ENCODE data around the gene EFHC1.

The EFHC1 gene

DNA sequence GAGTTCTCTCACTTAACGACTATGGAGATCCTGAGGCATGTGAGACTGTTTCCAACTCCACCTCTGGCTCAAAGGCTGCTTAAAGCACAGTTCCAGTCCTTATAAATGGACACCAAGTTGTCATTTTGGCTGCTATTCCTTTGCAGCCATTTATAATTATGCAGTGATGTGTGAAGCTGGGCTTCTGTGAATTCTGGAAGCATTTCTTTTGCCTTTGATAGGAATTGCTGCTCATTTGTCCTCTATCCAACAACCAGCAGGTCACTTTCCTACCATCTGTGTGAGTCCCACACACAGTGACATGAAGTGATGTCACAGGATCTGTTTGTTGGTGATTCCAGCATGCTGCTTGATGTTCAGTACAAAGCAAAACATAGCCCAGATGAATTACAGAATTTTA lies 28.5 kb upstream of the EFHC1 start:
- no peak for DNase-seq
- in situ Hi-C loops (cut with HindIII; ENCODE audit: low pct_ligation_motif_present, low pct_unique_long_range_greater_than_20kb, low sequenced_read_pairs), result loop anchor here (25.0 kb wide), 1 partner anchor 104 kb away; the partner anchor contains the start of gene MCM3

DNA sequence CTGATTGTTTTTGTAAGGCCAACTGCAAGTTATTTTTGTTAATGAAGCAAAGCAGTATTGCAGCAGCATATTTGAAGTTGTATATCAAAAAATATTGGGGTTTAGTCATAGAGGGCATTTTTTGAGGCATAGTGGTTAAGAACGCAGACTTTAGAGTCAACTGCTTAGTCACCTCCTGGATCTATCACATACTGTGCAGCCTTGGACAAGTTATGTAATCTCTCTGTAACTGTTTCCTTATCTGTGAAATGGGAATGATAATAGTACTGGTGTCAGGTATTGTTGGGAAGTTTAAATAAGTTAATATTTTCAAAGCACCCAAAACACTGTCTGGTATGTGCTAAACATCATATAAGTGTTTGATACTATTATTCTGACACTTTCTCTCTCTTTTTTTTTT lies 27.2 kb upstream of the EFHC1 start:
- DNase-seq, result no peak
- in situ Hi-C loops (cut with HindIII; ENCODE audit: low pct_ligation_motif_present, low pct_unique_long_range_greater_than_20kb, low sequenced_read_pairs), result loop anchor here (25.0 kb wide), 1 partner anchor 106 kb away; the partner anchor contains the start of gene MCM3

DNA sequence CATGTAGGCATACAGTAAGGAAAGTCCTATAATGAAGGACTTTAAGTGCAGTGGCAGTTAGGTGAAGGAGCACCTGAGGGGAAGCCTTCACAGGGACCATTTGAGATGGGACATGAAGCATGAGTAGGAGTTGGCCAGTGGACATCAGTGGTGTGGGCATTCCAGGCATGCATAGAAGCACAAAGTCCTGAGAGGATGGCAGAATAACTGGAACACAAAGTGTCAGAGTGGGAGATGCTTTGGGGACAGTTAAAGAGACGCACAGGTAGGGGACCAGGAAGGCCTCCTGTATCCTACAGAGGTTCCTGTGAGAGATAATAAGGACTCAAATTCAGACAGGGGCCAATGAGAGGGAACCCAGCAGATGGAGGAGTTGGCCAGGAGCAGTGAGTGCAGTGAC lies 26.4 kb upstream of the EFHC1 start:
- no peak for DNase-seq
- in situ Hi-C loops (cut with HindIII; ENCODE audit: low pct_ligation_motif_present, low pct_unique_long_range_greater_than_20kb, low sequenced_read_pairs), result loop anchor here (25.0 kb wide), 1 partner anchor 106 kb away; the partner anchor contains the start of gene MCM3

DNA sequence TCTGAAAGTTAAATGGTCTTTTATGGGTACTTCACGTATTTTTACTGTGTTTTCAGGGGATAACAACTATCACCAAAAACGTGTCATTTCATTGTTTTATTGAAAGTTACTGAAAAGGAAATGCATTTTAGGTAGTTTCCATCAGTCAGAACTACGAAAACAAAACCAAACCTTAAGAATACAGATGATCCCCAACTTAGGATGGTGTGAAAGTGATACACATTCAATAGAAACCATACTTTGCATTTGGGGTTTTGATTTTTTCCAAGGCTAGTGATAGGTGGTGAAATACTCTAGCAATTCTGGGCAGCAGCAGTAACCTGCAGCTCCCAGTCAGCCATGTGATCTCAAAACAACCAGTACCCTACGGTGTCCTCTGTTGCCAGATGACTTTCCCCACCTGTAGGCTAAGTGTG lies 25.9 kb upstream of the EFHC1 start:
- in situ Hi-C loops (cut with HindIII; ENCODE audit: low pct_ligation_motif_present, low pct_unique_long_range_greater_than_20kb, low sequenced_read_pairs), result loop anchor here (25.0 kb wide), 1 partner anchor 107 kb away; the partner anchor contains the start of gene MCM3
- DNase-seq, result no peak

DNA sequence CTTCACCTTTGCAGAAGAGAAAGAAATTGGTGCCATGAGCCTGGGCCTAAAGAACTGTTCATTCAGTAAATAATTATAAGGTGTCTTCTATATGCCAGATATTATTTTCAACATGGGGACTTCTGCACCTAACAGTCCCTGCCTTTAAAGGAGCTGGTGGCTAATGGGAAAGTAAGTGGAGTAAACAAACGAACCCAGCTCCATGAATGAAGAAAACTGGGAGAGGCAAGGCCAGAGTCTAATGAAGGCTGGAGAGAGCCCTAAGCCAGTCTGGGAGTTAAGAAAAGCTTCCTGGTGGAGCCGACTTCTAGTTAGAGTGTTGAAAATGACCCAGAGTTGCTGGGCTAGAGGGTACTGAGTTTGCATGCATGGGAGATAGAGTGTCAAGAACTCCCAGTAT lies 24.2 kb upstream of the EFHC1 start:
- in situ Hi-C loops (cut with HindIII; ENCODE audit: low pct_ligation_motif_present, low pct_unique_long_range_greater_than_20kb, low sequenced_read_pairs), result loop anchor here (25.0 kb wide), 1 partner anchor 109 kb away; the partner anchor contains the start of gene MCM3
- DNase-seq, result no peak

DNA sequence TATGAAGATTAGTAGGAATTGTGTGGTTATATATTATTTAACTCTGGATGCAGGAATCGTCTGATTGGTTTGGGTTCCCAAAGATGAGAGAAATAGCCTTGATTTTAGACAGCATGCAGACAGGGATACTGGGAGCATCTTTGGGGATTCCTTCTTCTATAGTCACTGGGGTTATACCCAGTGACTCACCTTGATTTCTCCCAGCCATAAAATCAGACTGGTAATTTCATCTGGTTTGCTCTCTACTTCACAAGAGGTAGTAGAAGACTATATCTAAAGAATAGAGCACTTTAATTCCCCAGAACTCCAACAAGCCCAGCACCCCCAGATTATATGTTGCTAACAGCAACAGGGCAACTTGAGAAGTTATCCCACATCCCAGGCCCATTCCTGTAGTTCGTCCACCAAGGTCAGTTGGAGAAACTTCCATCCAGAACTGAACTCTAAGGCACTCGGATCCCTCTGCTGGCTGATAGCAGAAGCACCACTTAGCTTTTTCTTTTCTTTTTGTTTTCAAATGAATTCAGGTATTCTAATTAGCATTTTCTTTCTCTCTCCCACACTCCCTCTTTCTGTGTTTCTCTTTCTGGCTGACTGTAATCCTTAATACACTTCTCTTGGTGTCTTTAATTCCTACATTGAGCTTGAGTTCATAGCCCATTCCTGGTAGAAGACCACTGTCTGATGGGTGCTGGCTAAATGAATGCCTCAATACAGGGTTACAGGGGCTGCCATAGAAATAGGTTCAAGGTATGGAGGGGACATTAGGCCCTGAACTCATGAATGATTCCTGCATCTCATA lies 20.4 kb upstream of the EFHC1 start:
- DNase-seq, result peak; percentile 60
- in situ Hi-C loops (cut with HindIII; ENCODE audit: low pct_ligation_motif_present, low pct_unique_long_range_greater_than_20kb, low sequenced_read_pairs), result loop anchor here (25.0 kb wide), 2 partner anchors 112 to 263 kb away; partner anchors contain the start of genes MCM3 and TMEM14A

DNA sequence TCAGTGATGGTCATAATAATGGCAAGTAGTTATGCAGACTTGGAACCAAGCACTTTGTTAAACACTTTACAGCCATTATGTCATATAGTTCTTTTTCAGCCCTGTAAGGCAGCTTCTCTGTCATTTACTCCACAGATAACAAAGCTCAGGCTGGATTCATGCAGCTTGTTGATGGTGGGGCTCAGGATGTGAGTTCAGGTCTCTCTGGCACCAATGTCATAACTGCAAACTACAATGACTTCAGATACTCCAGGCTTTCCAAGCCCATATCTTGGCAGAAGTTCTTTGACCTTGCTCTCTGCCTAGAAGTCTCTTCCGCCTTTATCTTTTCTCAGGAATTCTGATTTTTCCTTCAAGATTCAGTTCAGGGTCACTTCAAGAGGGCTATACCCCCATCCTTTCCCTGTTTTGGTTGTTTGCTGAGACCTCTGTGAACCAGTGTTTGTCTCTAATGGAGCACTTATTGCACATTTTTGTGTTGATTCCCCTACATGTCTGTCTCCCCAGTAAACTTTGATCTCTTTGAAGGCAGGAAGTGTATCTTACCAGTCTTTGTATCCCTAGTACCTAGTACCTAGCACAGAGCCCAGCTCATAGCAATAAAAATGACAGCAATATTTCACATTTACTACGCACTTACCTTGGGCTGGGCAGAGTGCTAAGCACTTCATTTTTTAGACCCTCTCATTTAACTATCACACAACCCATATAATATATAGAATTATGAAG lies 19.7 kb upstream of the EFHC1 start:
- in situ Hi-C loops (cut with HindIII; ENCODE audit: low pct_ligation_motif_present, low pct_unique_long_range_greater_than_20kb, low sequenced_read_pairs), result loop anchor here (25.0 kb wide), 1 partner anchor 262 kb away; the partner anchor contains the start of gene TMEM14A
- no peak for DNase-seq

DNA sequence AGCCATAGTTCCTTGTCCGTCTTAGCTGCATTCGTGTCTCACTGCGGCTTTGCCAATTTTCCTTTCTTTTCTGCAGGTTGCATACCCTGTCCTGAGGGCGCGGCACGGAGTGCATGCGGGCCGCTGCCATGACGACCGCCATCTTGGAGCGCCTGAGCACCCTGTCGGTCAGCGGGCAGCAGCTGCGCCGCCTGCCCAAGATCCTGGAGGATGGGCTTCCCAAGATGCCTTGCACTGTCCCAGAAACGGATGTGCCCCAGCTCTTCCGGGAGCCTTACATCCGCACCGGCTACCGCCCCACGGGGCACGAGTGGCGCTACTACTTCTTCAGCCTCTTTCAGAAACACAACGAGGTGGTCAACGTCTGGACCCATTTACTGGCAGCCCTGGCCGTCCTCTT lies 17.1 kb upstream of the EFHC1 start:
- DNase-seq, result no peak
- in situ Hi-C loops (cut with HindIII; ENCODE audit: low pct_ligation_motif_present, low pct_unique_long_range_greater_than_20kb, low sequenced_read_pairs), result loop anchor here (25.0 kb wide), 1 partner anchor 259 kb away; the partner anchor contains the start of gene TMEM14A

DNA sequence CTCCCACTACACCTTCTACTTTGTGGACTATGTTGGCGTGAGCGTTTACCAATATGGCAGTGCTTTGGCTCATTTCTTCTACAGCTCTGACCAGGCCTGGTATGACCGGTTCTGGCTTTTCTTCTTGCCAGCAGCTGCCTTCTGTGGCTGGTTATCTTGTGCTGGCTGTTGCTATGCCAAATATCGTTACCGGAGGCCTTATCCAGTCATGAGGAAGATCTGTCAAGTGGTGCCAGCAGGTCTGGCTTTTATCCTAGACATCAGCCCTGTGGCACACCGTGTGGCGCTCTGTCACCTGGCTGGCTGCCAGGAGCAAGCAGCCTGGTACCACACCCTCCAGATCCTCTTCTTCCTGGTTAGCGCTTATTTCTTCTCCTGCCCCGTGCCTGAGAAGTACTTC lies 16.5 kb upstream of the EFHC1 start:
- DNase-seq, result no peak
- in situ Hi-C loops (cut with HindIII; ENCODE audit: low pct_ligation_motif_present, low pct_unique_long_range_greater_than_20kb, low sequenced_read_pairs), result loop anchor here (25.0 kb wide), 1 partner anchor 259 kb away; the partner anchor contains the start of gene TMEM14A

DNA sequence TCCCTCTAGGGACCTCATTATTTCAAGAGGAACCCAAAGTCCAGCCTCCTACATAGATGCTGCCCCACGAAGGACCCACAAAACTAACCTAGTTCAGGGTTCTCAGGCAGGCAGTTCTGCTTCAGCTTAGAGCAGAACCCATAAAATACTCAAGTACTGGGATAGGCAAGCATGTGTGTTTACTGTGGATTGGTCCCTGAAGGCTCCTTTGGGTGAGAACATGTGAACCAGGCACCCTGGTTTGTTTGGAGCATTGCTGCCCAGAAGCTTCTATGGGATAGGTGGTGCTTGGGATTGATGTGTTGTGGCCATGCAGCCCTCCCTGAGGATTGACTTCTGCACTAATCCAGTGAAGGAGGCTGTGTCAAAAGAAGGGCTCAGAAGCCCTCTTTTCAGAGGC lies 14.9 kb upstream of the EFHC1 start:
- in situ Hi-C loops (cut with HindIII; ENCODE audit: low pct_ligation_motif_present, low pct_unique_long_range_greater_than_20kb, low sequenced_read_pairs), result loop anchor here (25.0 kb wide), 1 partner anchor 257 kb away; the partner anchor contains the start of gene TMEM14A

DNA sequence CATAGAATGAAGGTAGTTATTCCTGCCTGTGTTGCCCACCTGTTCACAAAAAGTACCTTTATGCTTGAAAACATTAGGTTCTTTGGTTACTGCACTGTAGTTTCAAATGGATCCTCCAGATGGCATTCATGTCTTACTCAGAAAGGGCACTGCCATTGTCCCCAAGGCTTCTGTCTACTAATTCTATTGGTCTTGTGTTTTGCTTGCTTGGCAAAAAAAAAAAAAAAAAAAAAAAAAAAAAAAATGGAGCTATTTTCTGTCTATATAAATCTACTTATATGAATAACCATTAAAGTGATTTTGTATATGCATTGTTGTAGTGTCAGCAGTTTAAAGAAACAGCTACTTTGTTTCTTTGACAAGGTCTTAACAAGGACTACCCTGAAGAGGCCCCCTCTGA lies 12.7 kb upstream of the EFHC1 start:
- DNase-seq, result peak; percentile 59
- in situ Hi-C loops (cut with HindIII; ENCODE audit: low pct_ligation_motif_present, low pct_unique_long_range_greater_than_20kb, low sequenced_read_pairs), result loop anchor here (25.0 kb wide), 1 partner anchor 255 kb away; the partner anchor contains the start of gene TMEM14A

More for the DNA sequence above, 14.9 kb upstream of the EFHC1 start:
- no peak for DNase-seq

DNA sequence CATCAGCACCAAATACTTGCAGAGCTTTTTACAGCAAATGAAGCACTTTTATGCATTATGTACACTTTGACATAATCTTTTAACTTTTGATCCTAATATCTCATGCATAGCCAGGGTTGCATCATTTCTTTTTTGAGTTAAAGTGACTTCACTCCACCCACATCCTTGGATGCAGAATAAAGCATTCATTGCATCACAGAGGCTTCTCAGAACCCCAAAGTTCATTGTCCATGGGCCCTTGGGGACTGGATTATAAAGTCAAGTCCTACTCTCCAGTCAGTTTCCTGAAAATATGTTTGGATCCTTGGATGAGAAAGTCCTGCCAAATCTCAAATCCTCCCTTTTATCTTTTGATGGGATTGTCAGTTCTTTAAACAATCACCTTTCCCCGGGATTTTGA lies 10.6 kb upstream of the EFHC1 start:
- DNase-seq, result no peak
- in situ Hi-C loops (cut with HindIII; ENCODE audit: low pct_ligation_motif_present, low pct_unique_long_range_greater_than_20kb, low sequenced_read_pairs), result loop anchor here (25.0 kb wide), 1 partner anchor 253 kb away; the partner anchor contains the start of gene TMEM14A

DNA sequence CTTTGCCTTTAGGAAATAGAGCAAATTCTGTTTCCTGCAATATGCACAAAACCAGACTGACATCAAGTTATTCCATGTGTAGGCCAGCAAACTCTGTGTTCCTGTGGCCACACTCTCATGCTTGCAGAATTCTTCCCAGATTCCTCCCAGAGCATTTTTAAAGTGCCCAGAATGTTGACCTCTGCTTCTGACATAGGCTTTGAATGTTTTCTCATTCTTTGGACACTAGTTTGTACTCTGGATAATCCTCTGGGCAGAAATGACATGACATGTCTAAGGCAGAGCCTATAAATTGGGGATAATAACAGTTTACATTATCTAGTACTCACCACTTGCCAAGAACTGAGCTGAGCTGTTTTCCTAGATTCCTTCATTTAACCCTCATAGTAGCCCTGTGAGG lies 9.2 kb upstream of the EFHC1 start:
- no peak for DNase-seq
- in situ Hi-C loops (cut with HindIII; ENCODE audit: low pct_ligation_motif_present, low pct_unique_long_range_greater_than_20kb, low sequenced_read_pairs), result loop anchor here (25.0 kb wide), 1 partner anchor 251 kb away; the partner anchor contains the start of gene TMEM14A

DNA sequence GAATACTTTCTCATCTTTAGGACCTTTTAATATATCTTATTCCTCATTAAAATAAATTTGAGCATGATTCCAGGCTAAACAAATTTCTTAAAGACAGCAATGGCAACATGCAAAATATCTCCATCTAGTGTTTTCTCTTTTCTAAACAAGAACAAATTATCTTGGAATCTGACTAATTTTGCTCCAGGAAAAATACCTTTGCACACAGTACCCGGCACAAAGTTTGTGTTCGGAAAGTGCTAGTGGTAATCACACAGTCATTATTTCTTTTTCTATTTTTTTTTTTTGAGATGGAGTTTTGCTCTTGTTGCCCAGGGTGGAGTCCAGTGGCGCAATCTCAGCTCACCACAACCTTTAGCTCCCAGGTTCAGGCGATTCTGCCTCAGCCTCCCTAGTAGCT lies 8.2 kb upstream of the EFHC1 start:
- in situ Hi-C loops (cut with HindIII; ENCODE audit: low pct_ligation_motif_present, low pct_unique_long_range_greater_than_20kb, low sequenced_read_pairs), result loop anchor here (25.0 kb wide), 1 partner anchor 250 kb away; the partner anchor contains the start of gene TMEM14A
- no peak for DNase-seq

DNA sequence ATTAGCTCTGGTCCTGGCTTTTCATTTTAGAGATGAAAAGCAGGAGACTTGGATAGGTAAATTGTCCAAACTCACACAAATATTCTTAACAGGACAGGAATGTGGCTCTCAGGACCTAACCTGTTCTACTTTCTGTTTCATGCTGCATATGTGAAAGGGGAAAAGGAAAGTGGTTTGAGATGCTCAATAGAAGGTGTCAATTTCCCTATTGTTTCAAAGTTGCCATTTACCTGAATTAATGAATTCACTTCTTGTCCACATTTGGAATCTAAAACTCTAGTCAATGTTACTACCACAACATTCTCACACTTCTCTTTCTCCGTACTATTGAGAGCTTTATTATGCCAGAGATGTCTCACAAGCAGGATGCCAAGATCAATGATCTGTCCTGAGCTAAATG lies 4.8 kb upstream of the EFHC1 start:
- DNase-seq, result no peak
- in situ Hi-C loops (cut with HindIII; ENCODE audit: low pct_ligation_motif_present, low pct_unique_long_range_greater_than_20kb, low sequenced_read_pairs), result loop anchor here (25.0 kb wide), 1 partner anchor 247 kb away; the partner anchor contains the start of gene TMEM14A

DNA sequence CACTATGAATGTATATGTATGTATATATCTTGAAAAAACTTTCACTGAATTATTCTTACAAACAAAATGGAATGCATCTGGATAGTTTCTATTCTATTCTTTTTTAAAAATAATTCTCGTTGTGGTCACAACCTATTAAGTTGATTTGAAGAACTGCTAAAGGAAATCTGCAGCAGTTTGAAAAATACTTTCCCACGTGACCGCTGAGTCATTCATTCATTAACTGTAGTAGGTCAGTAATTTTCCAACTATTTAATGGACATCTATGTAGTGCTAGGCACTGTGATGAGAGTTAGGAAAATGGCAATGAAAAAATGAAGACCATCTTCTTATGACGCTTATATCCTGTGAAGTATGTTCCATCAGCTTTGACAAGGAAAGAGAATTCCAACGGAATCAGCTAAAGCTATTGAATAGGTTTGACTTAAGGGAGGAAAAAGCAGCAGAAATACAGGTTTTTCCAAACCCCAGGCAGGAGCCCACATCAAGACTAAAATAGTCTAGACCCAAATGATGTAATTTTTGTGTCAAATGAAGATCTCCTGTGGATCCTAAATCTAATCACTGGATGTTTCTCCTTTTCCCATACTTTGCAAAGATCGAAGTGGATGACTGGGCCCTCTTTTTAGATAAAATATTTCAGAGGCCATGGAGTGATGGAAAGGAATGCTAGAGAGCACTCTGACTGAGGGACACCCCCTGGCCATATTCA lies 4.1 kb upstream of the EFHC1 start:
- in situ Hi-C loops (cut with HindIII; ENCODE audit: low pct_ligation_motif_present, low pct_unique_long_range_greater_than_20kb, low sequenced_read_pairs), result loop anchor here (25.0 kb wide), 1 partner anchor 246 kb away; the partner anchor contains the start of gene TMEM14A
- peak; percentile 8 for DNase-seq

DNA sequence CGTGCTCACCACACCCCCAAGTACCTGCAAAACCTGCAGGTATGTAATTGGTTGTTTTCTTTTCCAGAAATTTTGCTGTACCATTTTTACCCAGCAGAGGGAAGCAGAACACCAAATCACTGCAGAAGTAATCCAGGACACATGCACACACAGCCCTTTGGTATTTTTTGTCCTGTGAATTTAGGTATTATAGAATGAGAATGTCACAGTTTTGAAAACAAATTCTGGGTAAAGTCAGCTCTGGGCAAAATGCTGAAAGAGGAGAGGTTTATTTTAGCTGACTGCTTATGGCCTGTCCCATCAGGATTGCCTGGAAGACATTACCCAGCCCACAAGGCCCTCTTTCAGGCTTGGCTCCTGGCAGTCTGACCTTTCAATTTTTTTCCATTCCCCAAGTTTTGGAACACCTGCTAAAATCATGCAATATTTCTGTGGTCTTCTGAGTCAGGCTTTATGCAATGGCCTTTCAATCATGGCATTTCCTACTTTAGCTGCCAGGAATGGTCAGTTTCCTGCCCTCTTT lies 3.5 kb upstream of the EFHC1 start:
- in situ Hi-C loops (cut with HindIII; ENCODE audit: low pct_ligation_motif_present, low pct_unique_long_range_greater_than_20kb, low sequenced_read_pairs), result loop anchor here (25.0 kb wide), 1 partner anchor 246 kb away; the partner anchor contains the start of gene TMEM14A
- peak; percentile 63 for DNase-seq

DNA sequence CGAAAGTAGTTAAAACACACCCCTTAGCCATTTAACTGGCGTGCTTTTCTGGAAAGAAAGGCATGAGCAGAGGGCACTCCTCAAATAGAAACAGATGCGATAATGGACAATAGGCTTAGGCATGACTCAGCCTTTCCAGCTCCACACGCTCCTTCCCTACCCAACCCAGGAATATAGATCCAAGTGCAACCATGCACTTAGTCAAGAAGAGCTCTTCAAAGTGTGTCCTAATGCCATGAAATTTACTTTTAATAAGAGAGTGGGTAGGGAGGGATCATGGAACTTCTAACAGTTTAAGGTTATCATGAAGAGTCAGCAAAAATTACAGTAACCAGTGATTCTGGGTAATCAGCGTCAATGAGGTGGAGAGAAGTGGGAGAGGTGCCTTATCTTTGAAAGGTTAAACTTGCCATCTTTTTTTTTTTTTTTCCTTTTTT lies 2.4 kb upstream of the EFHC1 start:
- in situ Hi-C loops (cut with HindIII; ENCODE audit: low pct_ligation_motif_present, low pct_unique_long_range_greater_than_20kb, low sequenced_read_pairs), result loop anchor here (25.0 kb wide), 1 partner anchor 245 kb away; the partner anchor contains the start of gene TMEM14A
- DNase-seq, result no peak
